ENCODE data around the gene ABCA2. TPM values are rescaled to one million over a fixed set of nuclear protein-coding genes. Genes with fewer than 3 reads are reported as not detected.

ABCA2 gene
- total RNA-seq, 3 donors from 2014 or later = 17.0 to 30.6 (median 18.9) TPM

- Histone ChIP-seq H3K36me3 (no peaks in the 10 kb centered on the region), H3K4me3 (no peak overlapping the region), H3K4me1 (no peaks in the 10 kb centered on the region), H3K27ac (no peak overlapping the region), H3K9me3 (no peaks in the 10 kb centered on the region), H3K27me3 (peaks cover 14 to 31% of the 10 kb centered on the region in 2 donors)
- DNase-seq (ENCODE audit: low spot score in 2 of 2) = no peak
- intact Hi-C loops (cut with DNase I; ENCODE audit: low total_unique reads) = no loop called here
- TF ChIP-seq CTCF (IDR thresholded peaks at IDR 0.05) (no peak), POLR2AphosphoS5 (IDR thresholded peaks at IDR 0.05) (no peak), POLR2A (IDR thresholded peaks at IDR 0.05) (no peak)
Measured at GRCh38 chr9:136983167-136983566, 44.9 kb downstream of the ABCA2 start.

- Histone ChIP-seq H3K4me3 (no peak within 1 kb of the TSS), H3K36me3 (no peaks in the 10 kb centered on the region), H3K27ac (no peak within 1 kb of the TSS), H3K4me1 (no peaks in the 10 kb centered on the region), H3K27me3 (peaks cover 14 to 31% of the 10 kb centered on the region in 2 donors), H3K9me3 (no peaks in the 10 kb centered on the region)
- no peak for TF ChIP-seq CTCF (IDR thresholded peaks at IDR 0.05)
- TF ChIP-seq POLR2A (IDR thresholded peaks at IDR 0.05) = no peak
- TF ChIP-seq POLR2AphosphoS5 (IDR thresholded peaks at IDR 0.05) = no peak
- intact Hi-C loops (cut with DNase I; ENCODE audit: low total_unique reads) = no loop called here
- no peak for DNase-seq (ENCODE audit: low spot score in 2 of 2)
Measured at GRCh38 chr9:136982232-136983051, 45.6 kb downstream of the ABCA2 start, which contains the start of gene LCNL1. LCNL1 (plus strand) TSS chr9:136982993; CDS start chr9:136983587, 594 bp downstream.

GRCh38 chr9:136981588-136982231, 46.3 kb downstream of the ABCA2 start:
- peaks cover 14 to 31% of the 10 kb centered on the region in 2 donors for H3K27me3 ChIP-seq
- no peak for DNase-seq (ENCODE audit: low spot score in 2 of 2)
- TF ChIP-seq CTCF (IDR thresholded peaks at IDR 0.05) (no peak), POLR2A (IDR thresholded peaks at IDR 0.05) (no peak), POLR2AphosphoS5 (IDR thresholded peaks at IDR 0.05) (no peak)
- H3K4me1 ChIP-seq = no peaks in the 10 kb centered on the region
- intact Hi-C loops (cut with DNase I; ENCODE audit: low total_unique reads) = no loop called here
- H3K9me3 ChIP-seq = no peaks in the 10 kb centered on the region
- no peak overlapping the region for H3K4me3 ChIP-seq
- no peaks in the 10 kb centered on the region for H3K36me3 ChIP-seq
- peak overlapping the region in 1 of 2 donors; percentile 9 for H3K27ac ChIP-seq

GRCh38 chr9:136980669-136981478, 47.2 kb downstream of the ABCA2 start:
- Histone ChIP-seq H3K9me3 (no peaks in the 10 kb centered on the region), H3K36me3 (no peaks in the 10 kb centered on the region), H3K4me3 (no peak overlapping the region), H3K27ac (peak overlapping the region in 1 of 2 donors; percentile 9), H3K4me1 (no peaks in the 10 kb centered on the region), H3K27me3 (peaks cover 13 to 28% of the 10 kb centered on the region in 2 donors)
- TF ChIP-seq CTCF (IDR thresholded peaks at IDR 0.05) (no peak), POLR2A (IDR thresholded peaks at IDR 0.05) (no peak), POLR2AphosphoS5 (IDR thresholded peaks at IDR 0.05) (no peak)
- intact Hi-C loops (cut with DNase I; ENCODE audit: low total_unique reads) = no loop called here
- no peak for DNase-seq (ENCODE audit: low spot score in 2 of 2)

All from breast epithelium (tissue), 4 donors.